ENCODE data around the gene MYO5C.
"Not testable (repeated sequence)": the region's sequence is repeated elsewhere in the genome, so short reads cannot be mapped to it uniquely, and the experiment has no call there.

The MYO5C gene

DNA sequence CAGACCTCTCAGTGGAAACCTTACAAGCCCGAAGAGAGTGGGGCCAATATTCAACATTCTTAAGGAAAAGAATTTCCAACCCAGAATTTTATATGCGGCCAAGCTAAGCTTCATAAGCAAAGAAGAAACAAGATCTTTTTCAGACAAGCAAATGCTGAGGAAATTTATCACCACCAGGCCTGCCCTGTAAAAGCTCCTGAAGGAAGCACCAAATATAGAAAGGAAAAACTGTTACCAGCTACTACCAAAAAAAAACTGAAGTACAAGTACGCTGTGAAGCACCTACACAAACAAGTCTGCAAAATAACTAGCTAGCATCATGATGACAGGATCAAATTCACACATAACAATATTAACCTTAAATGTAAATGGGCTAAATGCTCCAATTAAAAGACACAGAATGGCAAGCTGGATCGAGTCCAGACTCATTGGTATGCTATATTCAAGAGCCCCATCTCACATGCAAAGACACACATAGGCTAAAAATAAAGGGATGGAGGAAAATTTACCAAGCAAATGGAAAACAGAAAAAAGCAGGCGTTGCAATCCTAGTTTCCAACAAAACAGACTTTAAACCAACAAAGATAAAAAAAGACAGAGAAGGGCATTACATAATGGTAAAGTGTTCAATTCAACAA, 130.0 kb downstream of the MYO5C start:
- not testable (repeated sequence) for DNase-seq

DNA sequence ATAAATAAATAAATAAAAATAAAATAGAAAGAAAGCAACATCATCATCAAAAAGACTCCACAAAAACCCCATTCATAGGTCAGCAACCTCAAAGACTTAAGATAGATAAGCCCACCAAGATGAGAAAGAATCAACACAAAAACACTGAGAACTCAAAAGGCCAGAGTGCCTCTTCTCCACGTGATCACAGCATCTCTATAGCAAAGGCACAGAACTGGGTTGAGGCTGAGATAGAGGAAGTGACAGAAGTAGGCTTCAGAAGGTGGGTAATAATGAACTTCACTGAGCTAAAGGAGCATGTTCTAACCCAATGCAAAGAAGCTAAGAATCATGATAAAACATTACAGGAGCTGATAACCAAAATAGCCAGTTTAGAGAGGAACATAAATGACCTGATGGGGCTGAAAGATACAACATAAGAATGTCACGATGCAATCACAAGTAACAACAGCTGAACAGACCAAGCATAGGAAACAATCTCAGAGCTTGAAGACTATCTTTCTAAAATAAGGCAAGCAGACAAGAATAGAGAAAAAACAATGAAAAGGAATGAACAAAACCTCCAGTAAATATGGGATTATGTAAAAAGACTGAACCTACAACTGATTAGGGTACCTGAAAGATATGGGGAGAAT, 130.9 kb downstream of the MYO5C start:
- no peak for DNase-seq

DNA sequence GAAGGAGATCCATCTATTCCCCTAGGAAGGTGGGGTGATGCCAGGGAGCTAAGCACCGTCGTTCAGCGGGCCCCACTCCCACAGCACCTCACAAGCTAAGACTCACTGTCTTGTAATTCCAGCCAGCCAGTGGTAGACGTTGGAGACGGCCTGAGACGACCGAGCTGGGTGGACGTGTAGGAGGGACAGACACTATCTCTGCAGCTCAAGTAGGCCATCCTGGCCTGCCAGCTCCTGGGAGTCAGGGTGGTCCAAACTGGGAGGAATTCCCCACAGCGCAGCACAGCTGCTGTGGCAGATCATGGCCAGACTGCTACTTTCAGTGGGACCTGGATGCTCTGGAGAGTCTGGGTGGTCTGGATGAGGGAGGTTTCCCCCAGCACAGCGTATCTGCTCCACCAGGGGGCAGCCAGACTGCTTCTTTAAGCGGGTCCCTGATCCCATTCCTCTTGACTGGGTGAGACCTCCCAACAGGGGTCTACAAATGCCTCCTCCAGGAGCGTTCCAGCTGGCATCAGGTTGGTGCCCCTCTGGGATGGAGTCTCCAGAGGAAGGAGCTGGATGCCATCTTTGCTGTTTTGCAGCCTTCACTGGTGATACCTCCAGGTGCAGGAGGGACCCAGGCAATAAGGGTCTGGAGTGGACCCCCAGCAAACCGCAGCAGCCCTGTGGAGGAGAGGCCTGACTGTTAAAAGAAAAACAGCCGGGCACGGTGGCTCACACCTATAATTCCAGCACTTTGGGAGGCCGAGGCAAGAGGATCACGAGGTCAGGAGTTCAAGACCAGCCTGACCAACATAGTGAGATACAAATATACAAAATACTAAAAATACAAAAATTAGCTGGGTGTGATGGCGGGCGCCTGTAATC, 132.0 kb downstream of the MYO5C start:
- no peak for DNase-seq

DNA sequence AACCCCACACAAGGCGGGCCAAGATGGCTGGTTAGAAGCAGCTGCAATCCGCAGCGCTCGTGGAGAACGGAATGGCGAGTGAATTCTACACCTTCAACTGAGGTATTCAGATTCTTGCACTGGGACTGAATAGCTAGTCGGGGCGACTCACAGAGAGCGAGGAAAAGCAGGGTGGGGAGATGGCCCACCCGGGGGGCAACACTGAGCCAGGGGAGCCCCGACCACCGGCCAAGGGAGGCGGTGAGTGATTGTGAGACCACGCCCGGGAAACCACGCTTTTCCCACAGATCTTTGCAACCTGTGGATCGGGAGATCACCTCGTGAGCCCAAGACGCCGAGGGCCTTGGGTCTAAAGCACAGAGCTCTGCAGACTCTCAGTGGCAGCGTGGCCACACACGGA, 132.7 kb downstream of the MYO5C start:
- no peak for DNase-seq

DNA sequence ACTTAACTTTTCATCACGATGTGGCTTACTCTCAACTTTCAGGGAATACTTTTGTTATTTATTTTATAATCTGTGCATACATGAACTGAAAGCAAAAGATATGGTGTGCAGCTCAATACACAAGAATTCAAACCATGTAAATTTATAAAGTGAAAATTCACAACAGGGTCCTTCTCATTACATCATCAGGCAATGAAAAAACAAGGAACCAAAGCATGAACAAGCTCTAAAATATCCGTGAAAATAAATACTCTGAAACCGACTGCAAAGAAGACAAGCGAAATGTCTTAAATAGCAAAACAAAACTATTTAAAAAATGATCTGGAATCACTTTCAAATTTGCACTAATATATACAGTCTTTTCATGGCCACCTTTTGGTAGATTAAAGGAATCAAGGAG, 133.3 kb downstream of the MYO5C start:
- DNase-seq = no peak

DNA sequence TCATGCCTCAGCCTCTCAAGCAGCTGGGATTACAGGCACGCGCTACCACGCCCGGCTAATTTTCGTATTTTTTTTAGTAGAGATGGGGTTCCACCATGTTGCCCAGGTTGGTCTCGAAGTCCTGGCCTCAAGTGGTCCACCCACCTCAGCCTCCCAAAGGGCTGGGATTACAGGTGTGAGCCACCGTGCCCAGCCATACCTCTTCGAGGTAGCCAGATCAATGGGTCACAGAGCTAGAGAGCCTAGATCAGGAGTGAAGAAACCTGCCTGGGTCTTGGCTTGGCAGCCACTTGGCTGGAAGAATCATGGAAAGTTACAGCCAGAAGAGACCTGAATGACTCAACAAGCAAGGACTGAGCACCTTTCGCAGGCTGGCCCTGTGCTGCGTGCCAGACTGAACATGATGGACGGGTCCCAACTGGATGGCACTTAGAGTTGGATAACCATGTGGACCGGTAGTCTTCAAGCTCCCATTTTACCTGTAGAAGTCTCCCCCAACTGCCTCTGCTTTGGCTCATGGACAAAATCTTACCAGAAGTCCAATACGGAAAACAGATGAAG, 134.1 kb downstream of the MYO5C start:
- DNase-seq = no peak

DNA sequence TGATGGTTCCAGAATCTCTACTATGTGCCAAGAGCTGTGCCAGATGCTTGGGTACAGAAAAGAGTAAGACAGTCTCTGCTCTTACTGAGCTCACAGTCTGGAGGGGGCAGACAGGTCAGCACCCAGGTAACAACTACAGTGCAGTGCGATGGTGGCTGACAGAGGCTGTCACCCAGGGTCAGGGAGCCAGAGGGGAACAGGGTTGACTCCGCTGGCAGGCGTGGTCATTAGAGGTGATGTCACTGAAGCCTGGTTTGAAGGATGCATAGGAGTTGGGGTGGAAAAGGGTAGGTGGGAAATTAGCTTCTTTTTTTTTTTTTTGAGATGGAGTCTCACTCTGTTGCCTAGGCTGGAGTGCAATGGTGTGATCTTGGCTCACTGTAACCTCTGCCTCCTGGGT, 136.0 kb downstream of the MYO5C start:
- no peak for DNase-seq

DNA sequence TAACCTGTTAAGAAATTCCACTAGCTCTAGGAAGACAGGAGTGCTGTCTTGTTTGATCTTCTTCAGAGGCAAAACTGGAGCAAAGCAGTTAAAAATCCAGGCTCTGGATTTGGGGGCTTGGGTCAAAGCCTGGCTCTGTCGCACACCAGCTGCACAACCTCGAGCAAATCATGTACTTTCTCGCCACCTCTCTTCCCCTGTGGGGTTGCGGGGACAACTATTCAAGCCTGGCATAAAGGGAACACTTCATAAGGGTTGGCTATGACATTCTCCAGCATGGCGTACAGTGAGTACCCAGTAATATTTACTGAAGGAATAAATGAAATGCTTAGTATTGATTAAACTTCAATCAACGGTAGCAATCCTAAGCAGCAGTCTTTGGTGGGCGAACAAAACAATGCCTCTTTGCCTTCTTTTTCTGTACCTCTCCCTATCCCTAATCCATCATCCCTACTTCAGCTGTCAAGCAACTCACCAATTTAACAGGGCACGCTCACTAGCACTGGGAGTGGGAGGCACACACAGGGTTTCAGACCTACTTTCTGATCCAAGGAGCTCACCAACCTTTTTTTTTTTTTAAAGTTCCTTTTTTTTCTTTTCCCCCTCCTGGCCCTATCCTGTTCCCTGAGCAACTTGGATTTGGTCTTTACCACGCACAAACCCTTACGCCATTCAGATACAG, 137.4 kb downstream of the MYO5C start:
- DNase-seq = no peak

DNA sequence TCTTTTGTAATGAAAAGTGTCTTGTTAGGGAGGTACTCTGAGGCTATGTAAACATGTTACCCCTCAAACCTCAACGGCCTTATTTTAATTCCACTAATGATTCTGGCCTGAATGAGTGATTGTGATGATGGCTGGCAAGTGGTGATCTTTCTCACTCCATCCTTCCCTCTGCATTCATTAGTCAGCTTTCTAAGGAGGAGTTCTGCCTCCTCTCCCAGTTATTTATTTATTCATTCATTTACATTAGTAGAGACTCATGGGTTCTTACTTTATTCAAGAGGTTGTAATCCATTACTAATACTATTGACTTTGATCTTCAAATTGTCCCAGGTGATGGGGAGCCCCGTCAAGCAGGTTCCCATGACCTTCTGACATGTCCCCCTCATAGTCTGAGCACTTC, 139.7 kb downstream of the MYO5C start:
- DNase-seq = no peak

DNA sequence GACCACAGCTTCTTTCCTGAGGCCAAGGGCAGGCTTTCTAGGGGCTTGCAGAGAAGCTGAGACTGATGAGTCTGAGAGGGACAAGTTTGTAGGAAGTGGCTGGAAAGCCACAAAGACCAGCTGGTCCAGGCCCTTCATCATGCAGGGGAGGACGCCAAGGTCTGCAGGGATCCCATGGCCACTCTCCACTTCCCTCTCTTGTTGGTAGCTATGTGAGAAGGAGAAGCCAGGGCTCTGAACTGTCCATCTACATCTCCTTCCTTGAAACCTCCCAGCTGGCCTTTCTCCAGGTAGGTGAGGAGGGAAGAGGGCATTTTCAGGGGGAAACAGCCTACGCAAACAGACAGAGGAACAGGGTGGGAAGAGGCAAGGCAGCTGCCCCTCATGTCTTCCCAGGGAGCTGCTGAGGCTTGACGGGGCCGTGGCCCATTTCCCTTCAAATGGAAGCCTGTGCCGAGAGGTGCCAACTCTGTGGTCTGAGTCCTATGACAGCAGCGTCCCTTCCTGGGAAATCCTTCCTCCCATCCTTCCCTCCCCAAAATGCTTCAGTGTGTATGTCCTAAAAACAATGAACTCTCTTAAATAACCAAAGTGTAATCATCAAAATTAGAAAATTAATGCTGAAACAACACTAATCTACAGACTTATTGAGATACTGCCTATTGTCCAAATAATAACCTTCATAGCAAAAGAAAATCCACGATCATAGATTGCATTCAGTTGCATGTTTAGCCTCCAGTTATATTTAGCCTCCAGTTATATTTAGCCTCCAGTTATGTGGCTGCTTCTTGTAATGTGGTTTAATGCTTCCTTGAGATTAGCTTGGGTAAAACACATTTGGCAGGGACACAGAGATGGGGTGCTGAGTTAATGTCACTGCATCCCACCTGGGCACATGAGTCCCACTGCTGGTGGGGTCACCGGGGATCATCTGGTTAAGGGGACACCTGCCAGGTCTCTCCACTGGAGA, 140.4 kb downstream of the MYO5C start:
- no peak for DNase-seq

DNA sequence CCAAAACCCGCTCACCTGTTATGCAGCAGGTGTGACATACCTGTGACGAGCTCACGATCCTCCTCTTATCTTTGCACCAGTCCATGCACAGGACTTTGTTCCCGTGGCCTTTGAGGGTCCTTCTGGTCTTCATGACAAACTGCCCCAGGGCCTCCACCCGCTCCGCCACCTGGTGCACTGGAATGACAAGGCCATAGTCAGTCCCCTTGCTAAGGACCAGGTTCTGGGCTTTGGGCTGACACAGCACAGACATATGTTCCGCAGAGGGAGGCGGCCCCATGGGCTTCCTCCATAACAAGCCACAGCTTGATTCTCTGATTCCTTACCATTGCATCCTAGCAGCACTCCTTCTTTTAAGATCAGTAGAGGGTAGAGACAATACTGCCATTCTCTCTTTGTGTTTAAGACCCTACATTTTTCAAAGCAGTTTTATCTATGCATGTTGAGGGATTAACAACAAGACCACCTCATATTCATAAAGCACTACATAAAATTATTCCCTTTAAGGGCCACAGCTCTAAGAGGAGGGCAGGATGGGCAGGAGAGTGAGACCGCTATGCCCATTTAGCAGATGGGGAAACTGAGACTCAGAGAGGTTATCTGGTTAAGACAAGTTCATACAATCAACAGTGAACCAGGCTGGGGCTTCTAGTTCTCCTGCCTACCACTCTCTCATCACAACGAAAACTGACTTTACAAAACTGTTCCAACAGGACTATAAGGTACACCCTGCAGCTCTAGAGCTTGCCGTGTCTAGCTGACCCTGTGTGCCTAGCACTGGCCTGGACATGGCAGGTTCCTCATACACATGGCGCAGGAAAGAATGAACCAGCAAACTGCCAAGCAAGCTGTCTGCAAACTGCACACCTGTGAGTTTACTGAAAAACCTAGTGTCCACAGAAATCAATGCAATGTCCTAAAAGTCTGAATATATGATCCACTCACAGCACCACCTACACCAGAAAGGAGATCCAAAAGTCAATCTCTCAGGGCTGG, 141.4 kb downstream of the MYO5C start:
- DNase-seq = no peak

DNA sequence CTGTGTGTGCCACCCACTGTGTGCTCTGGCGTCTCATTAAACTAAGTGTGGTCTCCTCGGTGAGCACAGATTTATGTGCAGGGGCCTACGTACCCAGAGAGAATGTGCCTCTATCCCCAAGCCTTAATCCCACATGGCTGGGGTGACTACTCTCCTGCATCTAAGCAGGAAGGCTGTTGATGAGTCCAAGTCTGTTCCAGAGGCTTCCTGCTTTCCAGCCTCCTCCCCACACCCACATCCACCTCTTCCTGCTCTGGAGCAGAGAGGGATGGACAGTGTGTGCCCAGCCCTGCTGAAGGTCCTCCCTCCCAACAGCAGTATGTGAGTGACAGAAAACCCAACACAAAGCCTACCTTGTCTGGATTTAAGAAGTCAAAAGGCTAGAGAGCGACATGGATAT, 144.3 kb downstream of the MYO5C start:
- DNase-seq = no peak

DNA sequence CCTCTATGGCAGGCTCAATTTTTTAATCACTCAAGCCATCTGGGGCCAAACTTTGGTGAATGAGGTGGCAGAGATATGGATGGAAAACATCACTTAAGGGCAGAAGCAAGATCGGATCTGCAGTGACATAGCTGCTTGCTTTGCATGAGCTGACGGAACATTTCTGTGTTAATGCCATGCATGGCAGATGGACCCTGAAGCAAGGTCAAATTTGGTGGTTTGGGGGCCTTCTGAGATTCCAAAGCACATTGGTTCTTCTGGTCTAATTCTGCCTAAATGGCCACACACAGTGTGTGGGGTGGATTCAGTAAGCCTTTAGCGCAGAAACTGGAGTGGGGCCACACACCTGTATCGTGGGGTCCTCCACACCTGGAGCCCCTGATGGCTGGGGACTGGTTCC, 144.7 kb downstream of the MYO5C start:
- DNase-seq = no peak

DNA sequence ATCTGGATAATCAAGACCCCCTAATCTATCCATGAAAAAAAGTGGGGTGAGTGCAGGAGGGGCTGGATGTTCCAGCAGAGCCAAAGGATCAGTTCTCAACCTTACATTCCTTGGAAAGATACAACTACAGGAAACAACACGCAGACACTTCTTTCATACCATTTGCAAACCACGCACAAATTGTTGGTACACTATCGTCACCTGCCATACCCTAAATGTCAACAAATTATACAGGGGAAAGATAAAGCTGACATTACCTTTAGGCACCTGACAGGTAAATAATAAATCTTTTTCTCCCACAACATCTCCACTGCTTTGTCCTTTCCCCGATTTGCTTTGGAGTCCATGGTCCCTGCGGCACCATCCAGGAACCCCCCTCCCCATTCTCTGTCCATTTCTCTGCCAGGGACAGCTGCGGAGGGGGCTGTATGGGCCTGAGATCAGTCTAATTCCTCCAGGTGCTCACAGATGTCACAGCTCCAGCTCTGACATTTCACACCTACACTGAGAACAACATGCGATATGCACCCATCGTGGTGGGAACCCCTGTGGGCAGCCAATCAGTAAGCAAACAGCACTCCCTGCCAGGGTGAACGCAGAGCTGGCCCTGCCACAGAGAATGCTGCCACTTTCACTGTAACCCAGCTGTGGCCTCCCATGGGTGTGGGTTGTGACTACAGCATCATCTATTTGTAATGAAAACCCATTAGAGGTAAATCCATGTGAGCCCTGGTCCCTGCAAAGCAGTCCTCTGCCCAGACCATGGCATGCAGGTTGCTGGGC, 145.4 kb downstream of the MYO5C start:
- no peak for DNase-seq

DNA sequence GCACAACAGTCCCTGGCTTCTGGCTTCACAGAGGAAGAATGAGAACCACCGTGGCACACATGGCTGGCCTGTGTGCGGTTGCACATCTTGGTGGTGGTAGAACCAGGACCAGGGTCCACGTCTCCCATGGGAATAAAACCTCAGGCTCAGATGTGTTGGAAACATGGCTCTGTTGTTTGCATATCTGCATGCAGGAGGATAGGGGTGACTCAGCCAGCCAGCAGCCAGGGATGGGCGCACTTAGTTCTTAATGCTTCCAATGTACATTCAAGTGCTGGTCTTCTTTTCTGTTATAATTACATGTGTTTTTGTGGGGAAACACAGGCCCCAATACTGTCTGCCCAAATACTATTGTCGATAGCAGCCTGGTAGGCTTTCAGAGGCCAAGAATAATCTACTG, 147.2 kb downstream of the MYO5C start:
- DNase-seq = no peak

DNA sequence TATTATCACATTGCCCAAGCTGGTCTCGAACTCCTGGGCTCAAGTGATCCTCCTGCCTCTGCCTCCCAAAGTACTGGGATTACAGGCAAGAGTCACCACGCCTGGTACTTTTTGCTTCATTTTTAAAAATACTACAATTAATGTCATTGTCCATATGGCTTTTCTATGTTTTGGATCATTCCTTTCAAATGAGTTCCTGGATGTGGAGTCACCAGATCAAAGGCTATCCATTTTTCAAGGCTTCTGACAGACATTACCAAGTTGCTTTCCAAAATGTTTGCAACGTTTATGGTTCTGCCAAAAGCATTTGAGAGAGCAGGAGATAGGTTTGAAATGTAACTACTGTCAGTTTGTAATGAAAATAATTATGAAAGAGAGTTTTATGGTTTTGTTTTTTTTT, 148.8 kb downstream of the MYO5C start:
- no peak for DNase-seq

DNA sequence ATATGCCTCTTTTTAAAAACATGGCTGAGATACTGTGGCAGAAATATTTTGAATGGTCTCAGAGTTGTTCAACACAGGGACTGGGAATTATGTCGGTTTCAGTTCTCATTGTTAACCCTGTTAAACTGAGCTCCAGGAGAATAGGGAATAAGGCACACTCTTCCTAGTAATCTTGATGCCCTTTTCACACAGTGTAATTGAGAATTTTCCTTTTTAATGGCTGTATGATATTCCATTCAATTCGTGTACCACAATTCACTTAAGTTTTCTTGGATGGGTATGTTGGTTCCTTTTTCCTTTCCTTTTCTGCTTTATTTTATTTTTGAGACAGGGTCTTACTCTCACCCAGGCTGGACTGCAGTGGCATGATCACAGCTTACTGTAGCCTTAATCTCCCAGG, 149.3 kb downstream of the MYO5C start:
- no peak for DNase-seq

DNA sequence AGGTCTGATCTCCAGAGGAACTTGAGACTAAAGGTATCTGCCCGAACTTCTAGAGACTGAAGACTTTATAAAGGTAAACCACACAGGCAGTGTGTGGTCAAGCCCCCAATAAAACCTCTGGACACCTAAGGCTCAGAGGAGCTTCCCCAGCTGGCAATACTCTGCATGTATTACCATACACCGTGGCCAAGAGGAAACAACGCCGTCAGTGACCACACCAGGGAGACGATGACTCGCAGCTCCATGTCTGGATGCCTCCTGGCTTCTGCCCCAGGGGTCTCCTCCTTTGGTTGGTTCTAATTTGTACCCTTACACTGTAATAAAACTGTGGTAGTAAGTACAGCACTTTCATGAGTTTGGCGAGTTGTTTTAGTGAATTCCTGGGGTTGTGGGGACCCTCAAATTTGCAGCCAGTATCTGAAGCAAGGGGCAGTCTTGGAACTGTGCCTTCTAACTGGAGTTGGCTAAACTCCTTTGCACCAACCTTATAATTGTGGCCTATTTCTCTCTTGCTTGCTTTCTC, 150.9 kb downstream of the MYO5C start:
- DNase-seq = no peak

DNA sequence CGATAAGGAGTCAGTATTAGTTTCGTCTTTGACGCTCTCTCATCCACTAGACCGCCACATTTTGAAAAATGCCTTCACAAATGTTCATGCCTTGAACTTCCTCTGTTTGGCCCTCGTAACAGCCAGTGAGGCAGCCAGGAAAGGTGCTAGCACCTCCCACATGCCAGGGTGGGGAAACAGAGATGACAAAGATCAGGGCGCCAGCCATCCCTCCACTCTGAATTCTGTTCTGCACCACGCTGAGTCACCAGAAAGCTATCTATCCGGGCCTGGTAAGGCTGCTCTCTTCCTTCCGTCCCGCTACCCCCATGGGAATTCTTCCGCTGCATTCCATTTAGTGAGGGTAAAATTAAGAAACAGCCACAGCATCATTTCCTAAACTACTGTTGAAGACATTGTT, 151.7 kb downstream of the MYO5C start:
- no peak for DNase-seq

All from activated CD4-positive, CD25-positive, alpha-beta regulatory T cell (primary cell).